A375 (cell line): ENCODE results near the gene LGSN. TPM values are rescaled to one million over a fixed set of nuclear protein-coding genes. Genes with fewer than 3 reads are reported as not detected.

Experiments
- small RNA-seq: library from RNA; depleted of rRNA; stranded (forward); fragments of <200 nt; gene quantifications from one replicate; pipeline ENCODE3, GENCODE V24; 2014
- total RNA-seq: library from RNA; depleted of rRNA; stranded (reverse); fragments of >200 nt; shearing (Covaris generic); gene quantifications from 2 replicates; pipeline ENCODE4 v1.2.3, GENCODE V29; 2014; rRNA removed

Gene LGSN, protein sequence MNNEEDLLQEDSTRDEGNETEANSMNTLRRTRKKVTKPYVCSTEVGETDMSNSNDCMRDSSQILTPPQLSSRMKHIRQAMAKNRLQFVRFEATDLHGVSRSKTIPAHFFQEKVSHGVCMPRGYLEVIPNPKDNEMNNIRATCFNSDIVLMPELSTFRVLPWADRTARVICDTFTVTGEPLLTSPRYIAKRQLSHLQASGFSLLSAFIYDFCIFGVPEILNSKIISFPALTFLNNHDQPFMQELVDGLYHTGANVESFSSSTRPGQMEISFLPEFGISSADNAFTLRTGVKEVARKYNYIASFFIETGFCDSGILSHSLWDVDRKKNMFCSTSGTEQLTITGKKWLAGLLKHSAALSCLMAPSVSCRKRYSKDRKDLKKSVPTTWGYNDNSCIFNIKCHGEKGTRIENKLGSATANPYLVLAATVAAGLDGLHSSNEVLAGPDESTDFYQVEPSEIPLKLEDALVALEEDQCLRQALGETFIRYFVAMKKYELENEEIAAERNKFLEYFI
- total RNA-seq: not detected in 2 replicates

DNA sequence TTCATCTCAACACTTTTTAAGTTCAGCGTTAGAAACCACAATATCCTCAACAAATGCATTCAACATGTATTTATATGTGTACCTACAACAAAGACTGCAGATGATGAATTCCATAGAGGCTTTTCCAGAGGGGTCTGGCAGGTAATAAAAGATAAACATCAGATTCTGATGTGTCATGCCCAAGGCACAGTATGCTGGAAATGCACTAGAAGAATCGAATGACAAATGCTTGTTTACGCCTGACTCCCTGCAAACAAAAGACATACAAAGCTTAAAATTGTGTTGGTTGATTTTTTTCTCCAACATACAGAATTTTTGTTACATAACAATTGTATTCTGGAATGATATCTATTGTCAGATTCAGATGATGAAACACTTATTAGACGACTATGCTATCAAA, at the start of gene LGSN:
TSS of gene LGSN (minus strand) at position 45 of the 400 bp plus-strand sequence. CDS start at position 5, 40 bp downstream.

Small RNAs within 50 kb of the gene (small RNA-seq; reads per million reads assigned to genes)
- gene SPTLC1P3: not detected

Other genes starting within 250 kb of the LGSN start
- gene FKBP1C, start 108.5 kb downstream of the LGSN start, total RNA-seq: 0.11 TPM in 2 replicates